ENCODE measurements around the gene PTK7.

PTK7 gene

GRCh38 chr6:43189776-43190304, 113.7 kb downstream of the PTK7 start:
- ATAC-seq (ENCODE audit: insufficient read depth, low read depth) (no peak), DNase-seq (no peak)
- H3K27ac ChIP-seq (ENCODE audit: low read length), result no peak overlapping the region
- H3K9me3 ChIP-seq (ENCODE audit: insufficient read depth, low read length, severe bottlenecking), result no peaks in the 10 kb centered on the region
- no peaks in the 10 kb centered on the region for H3K79me2 ChIP-seq (ENCODE audit: insufficient read depth, low read length)
- no peak overlapping the region for H3K9ac ChIP-seq (ENCODE audit: low read depth, low read length)
- no peak overlapping the region for H3K4me3 ChIP-seq (ENCODE audit: low read depth in 1 of 2, low read length in 2 of 2)
- H3K4me2 ChIP-seq (ENCODE audit: insufficient read depth, low read length), result no peak overlapping the region
- no peaks in the 10 kb centered on the region for H3K27me3 ChIP-seq (ENCODE audit: insufficient read depth, low read length, poor library complexity)
- no peak for TF ChIP-seq CTCF (IDR thresholded peaks at IDR 0.05; ENCODE audit: borderline replicate concordance, extremely low read depth, low read length, poor library complexity, severe bottlenecking)
- TF ChIP-seq EZH2 (IDR thresholded peaks at IDR 0.05; ENCODE audit: borderline replicate concordance, low read depth, low read length, severe bottlenecking), result no peak
- H3K4me1 ChIP-seq (ENCODE audit: insufficient read depth, low read length), result peaks cover 8% of the 10 kb centered on the region
- H4K20me1 ChIP-seq (ENCODE audit: insufficient read depth, low read length), result no peaks in the 10 kb centered on the region; the same call in 1 of the 2 replicates
- H3K36me3 ChIP-seq (ENCODE audit: insufficient read depth, low read length), result peaks cover 66% of the 10 kb centered on the region
- H2AFZ ChIP-seq (ENCODE audit: low read depth, low read length), result no peak overlapping the region

- no peaks in the 10 kb centered on the region for H3K27me3 ChIP-seq (ENCODE audit: insufficient read depth, low read length, poor library complexity)
- no peak overlapping the region for H3K4me3 ChIP-seq (ENCODE audit: low read depth in 1 of 2, low read length in 2 of 2)
- ATAC-seq (ENCODE audit: insufficient read depth, low read depth), result no peak
- H2AFZ ChIP-seq (ENCODE audit: low read depth, low read length), result no peak overlapping the region
- no peak overlapping the region for H3K4me2 ChIP-seq (ENCODE audit: insufficient read depth, low read length)
- no peak for DNase-seq
- TF ChIP-seq CTCF (IDR thresholded peaks at IDR 0.05; ENCODE audit: borderline replicate concordance, extremely low read depth, low read length, poor library complexity, severe bottlenecking), result no peak
- TF ChIP-seq EZH2 (IDR thresholded peaks at IDR 0.05; ENCODE audit: borderline replicate concordance, low read depth, low read length, severe bottlenecking), result no peak
- no peaks in the 10 kb centered on the region for H4K20me1 ChIP-seq (ENCODE audit: insufficient read depth, low read length)
- peaks cover 64% of the 10 kb centered on the region for H3K36me3 ChIP-seq (ENCODE audit: insufficient read depth, low read length)
- H3K9ac ChIP-seq (ENCODE audit: low read depth, low read length), result no peak overlapping the region
- H3K9me3 ChIP-seq (ENCODE audit: insufficient read depth, low read length, severe bottlenecking), result no peaks in the 10 kb centered on the region
- no peak overlapping the region for H3K27ac ChIP-seq (ENCODE audit: low read length)
- H3K79me2 ChIP-seq (ENCODE audit: insufficient read depth, low read length), result no peaks in the 10 kb centered on the region
- H3K4me1 ChIP-seq (ENCODE audit: insufficient read depth, low read length), result no peaks in the 10 kb centered on the region
Measured at GRCh38 chr6:43192911-43193310, 116.8 kb downstream of the PTK7 start.

GRCh38 chr6:43193929-43194328, 117.8 kb downstream of the PTK7 start:
- Histone ChIP-seq H3K36me3 (ENCODE audit: insufficient read depth, low read length) (peaks cover 60% of the 10 kb centered on the region), H3K4me2 (ENCODE audit: insufficient read depth, low read length) (no peak overlapping the region), H3K79me2 (ENCODE audit: insufficient read depth, low read length) (no peaks in the 10 kb centered on the region), H4K20me1 (ENCODE audit: insufficient read depth, low read length) (no peaks in the 10 kb centered on the region), H3K4me1 (ENCODE audit: insufficient read depth, low read length) (no peaks in the 10 kb centered on the region), H3K27ac (ENCODE audit: low read length) (no peak overlapping the region), H2AFZ (ENCODE audit: low read depth, low read length) (no peak overlapping the region), H3K4me3 (ENCODE audit: low read depth in 1 of 2, low read length in 2 of 2) (no peak overlapping the region), H3K9me3 (ENCODE audit: insufficient read depth, low read length, severe bottlenecking) (no peaks in the 10 kb centered on the region), H3K9ac (ENCODE audit: low read depth, low read length) (no peak overlapping the region), H3K27me3 (ENCODE audit: insufficient read depth, low read length, poor library complexity) (no peaks in the 10 kb centered on the region)
- DNase-seq (no peak), ATAC-seq (ENCODE audit: insufficient read depth, low read depth) (no peak)
- TF ChIP-seq CTCF (IDR thresholded peaks at IDR 0.05; ENCODE audit: borderline replicate concordance, extremely low read depth, low read length, poor library complexity, severe bottlenecking) (no peak), EZH2 (IDR thresholded peaks at IDR 0.05; ENCODE audit: borderline replicate concordance, low read depth, low read length, severe bottlenecking) (no peak)

- H2AFZ ChIP-seq (ENCODE audit: low read depth, low read length), result no peak overlapping the region
Measured at GRCh38 chr6:43196337-43196736, 120.2 kb downstream of the PTK7 start.

More at GRCh38 chr6:43196337-43196736, 120.2 kb downstream of the PTK7 start:
- TF ChIP-seq EZH2 (IDR thresholded peaks at IDR 0.05; ENCODE audit: borderline replicate concordance, low read depth, low read length, severe bottlenecking) (no peak), CTCF (IDR thresholded peaks at IDR 0.05; ENCODE audit: borderline replicate concordance, extremely low read depth, low read length, poor library complexity, severe bottlenecking) (no peak)
- Histone ChIP-seq H3K79me2 (ENCODE audit: insufficient read depth, low read length) (no peaks in the 10 kb centered on the region), H3K4me2 (ENCODE audit: insufficient read depth, low read length) (no peak overlapping the region), H3K36me3 (ENCODE audit: insufficient read depth, low read length) (peaks cover 76% of the 10 kb centered on the region), H3K9me3 (ENCODE audit: insufficient read depth, low read length, severe bottlenecking) (no peaks in the 10 kb centered on the region), H4K20me1 (ENCODE audit: insufficient read depth, low read length) (no peaks in the 10 kb centered on the region), H3K27me3 (ENCODE audit: insufficient read depth, low read length, poor library complexity) (no peaks in the 10 kb centered on the region), H3K4me1 (ENCODE audit: insufficient read depth, low read length) (no peaks in the 10 kb centered on the region), H3K4me3 (ENCODE audit: low read depth in 1 of 2, low read length in 2 of 2) (no peak overlapping the region), H3K9ac (ENCODE audit: low read depth, low read length) (no peak overlapping the region), H3K27ac (ENCODE audit: low read length) (no peak overlapping the region)
- ATAC-seq (ENCODE audit: insufficient read depth, low read depth) (no peak), DNase-seq (no peak)

Measured in DND-41 (cell line).